Dermis microvascular lymphatic vessel endothelial cell (primary cell): ENCODE results near the gene MLPH. TPM values are rescaled to one million over a fixed set of nuclear protein-coding genes. Genes with fewer than 3 reads are reported as not detected.
"Not testable (repeated sequence)": the region's sequence is repeated elsewhere in the genome, so short reads cannot be mapped to it uniquely, and the experiment has no call there.

Experiments
- DNase-seq, 2 donors: peaks; one replicate each; pipeline versions ENCODE4 v3.0.0 to v3.0.0-alpha.2; 2010; ENCODE audit warnings: low read depth in 2 of 2
- total RNA-seq: library from RNA; depleted of rRNA; stranded (reverse); fragments of >200 nt; gene quantifications from 2 replicates; pipeline ENCODE4 v1.2.1, GENCODE V29; 2014

Gene MLPH
- total RNA-seq, 1 donor from 2014 or later: not detected

- DNase-seq: no peak
Measured at GRCh38 chr2:237577956-237578870, 91.2 kb downstream of the MLPH start.

- DNase-seq: no peak
Measured at GRCh38 chr2:237581326-237581725, 94.3 kb downstream of the MLPH start.

GRCh38 chr2:237581751-237582746, 95.0 kb downstream of the MLPH start:
- DNase-seq: peak; percentile 87 to 99

GRCh38 chr2:237583385-237584295, 96.6 kb downstream of the MLPH start:
- no peak for DNase-seq

- DNase-seq: no peak
Measured at GRCh38 chr2:237585590-237586221, 98.7 kb downstream of the MLPH start.

GRCh38 chr2:237588044-237588696, 101.1 kb downstream of the MLPH start:
- no peak for DNase-seq

- DNase-seq: peak in 1 of 2 donors; percentile 57
Measured at GRCh38 chr2:237590272-237591140, 103.5 kb downstream of the MLPH start, which contains the start of gene RAB17. RAB17 (minus strand) TSS chr2:237590734; CDS start chr2:237586154, 4,580 bp downstream.

GRCh38 chr2:237591141-237591881, 104.3 kb downstream of the MLPH start:
- DNase-seq: no peak

GRCh38 chr2:237592425-237592980, 105.5 kb downstream of the MLPH start:
- DNase-seq: no peak

GRCh38 chr2:237593036-237593435, 106.0 kb downstream of the MLPH start:
- no peak for DNase-seq

GRCh38 chr2:237593596-237594320, 106.7 kb downstream of the MLPH start:
- DNase-seq: no peak

- DNase-seq: no peak
Measured at GRCh38 chr2:237594514-237594871, 107.4 kb downstream of the MLPH start.

- DNase-seq: not testable (repeated sequence)
Measured at GRCh38 chr2:237595829-237596519, 108.9 kb downstream of the MLPH start.

GRCh38 chr2:237596520-237597195, 109.6 kb downstream of the MLPH start:
- DNase-seq: no peak

GRCh38 chr2:237597196-237598145, 110.4 kb downstream of the MLPH start:
- DNase-seq: no peak
